Measurements from ENCODE around the gene ZBTB21.

GRCh38 chr21:42026082-42026435 is 15.9 kb upstream of the ZBTB21 start:
- TF ChIP-seq CTCF (IDR thresholded peaks at IDR 0.05; ENCODE audit: low read length) = no peak
- no peak for TF ChIP-seq EZH2 (optimal IDR thresholded peaks at IDR 0.05; ENCODE audit: low read depth, low read length)

Data from MM.1S (cell line).